ENCODE results near the gene MSH5. TPM values are rescaled to one million over a fixed set of nuclear protein-coding genes. Genes with fewer than 3 reads are reported as not detected.
A peak's percentile ranks its signal among the peaks of the same experiment; 100 is the strongest.

Gene MSH5
- total and polyA plus RNA-seq, 9 of the 15 experiments (the other 6 are each of a cell fraction or from before 2014, with no cell fraction given) = 12.5 to 104 (median 46.6) TPM

DNA sequence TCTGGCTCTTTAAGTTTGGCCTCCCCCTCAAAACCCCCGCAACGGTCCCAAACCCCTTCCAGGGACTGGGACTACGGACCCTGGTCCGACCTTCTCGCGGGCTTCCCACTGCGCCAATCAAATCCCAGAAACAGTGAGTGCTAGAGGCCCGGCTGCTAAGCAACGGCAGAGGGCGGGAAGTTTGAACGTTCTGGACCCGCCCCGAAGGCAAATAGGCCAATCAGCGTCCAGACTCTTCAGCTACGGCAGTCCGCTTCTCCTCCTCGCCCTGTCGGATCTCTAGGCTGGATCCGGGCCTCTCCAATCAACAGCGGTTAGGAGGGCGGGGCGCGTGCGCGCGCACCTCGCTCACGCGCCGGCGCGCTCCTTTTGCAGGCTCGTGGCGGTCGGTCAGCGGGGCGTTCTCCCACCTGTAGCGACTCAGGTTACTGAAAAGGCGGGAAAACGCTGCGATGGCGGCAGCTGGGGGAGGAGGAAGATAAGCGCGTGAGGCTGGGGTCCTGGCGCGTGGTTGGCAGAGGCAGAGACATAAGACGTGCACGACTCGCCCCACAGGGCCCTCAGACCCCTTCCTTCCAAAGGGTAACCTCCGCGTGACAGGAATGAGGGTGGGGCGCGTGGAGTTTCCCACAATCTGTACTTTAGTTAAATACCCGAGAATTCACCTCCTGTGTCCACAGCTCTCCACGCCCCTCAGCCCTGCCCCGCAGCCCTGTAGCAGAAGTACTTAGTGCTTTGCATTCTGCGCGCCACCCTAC lies at the start of gene MSH5 (continued):
- TF ChIP-seq HSF4 (CRISPR knock-in tag; IDR thresholded peaks at IDR 0.05; ENCODE audit: borderline replicate concordance) (no peak), CC2D1A (IDR thresholded peaks at IDR 0.05) (peak; percentile 61), CEBPB (tag; IDR thresholded peaks at IDR 0.05) (no peak), GABPA (tag; conservative IDR thresholded peaks at IDR 0.05; ENCODE audit: low read depth) (no peak), STAT5A (IDR thresholded peaks at IDR 0.05; ENCODE audit: borderline replicate concordance, low read length) (no peak), NCOA4 (IDR thresholded peaks at IDR 0.05; ENCODE audit: partially characterized antibody) (no peak), RFX1 (IDR thresholded peaks at IDR 0.05) (no peak), WHSC1 (IDR thresholded peaks at IDR 0.05; ENCODE audit: low read length) (no peak), SP1 (CRISPR knock-in tag; IDR thresholded peaks at IDR 0.05) (peak; percentile 100), KAT2B (IDR thresholded peaks at IDR 0.05; ENCODE audit: low read depth, low read length) (no peak), FOXA3 (CRISPR knock-in tag; conservative IDR thresholded peaks at IDR 0.05 in 1 of 2, IDR thresholded peaks at IDR 0.05 in 1 of 2) (peak in 1 of 2 experiments; percentile 95; a peak in 2 of 4 replicates), PCBP2 (IDR thresholded peaks at IDR 0.05; ENCODE audit: low read depth, low read length, poor library complexity, severe bottlenecking) (no peak), TAF1 (IDR thresholded peaks at IDR 0.05; ENCODE audit: control insufficient read depth, extremely low read depth, insufficient read depth, low read length, severe bottlenecking) (no peak), LARP7 (IDR thresholded peaks at IDR 0.05) (peak; percentile 86; the same call in 1 of the 2 replicates), NR2F6 (CRISPR knock-in tag; IDR thresholded peaks at IDR 0.05) (peak; percentile 82; the same call in 1 of the 2 replicates), SMARCE1 (IDR thresholded peaks at IDR 0.05) (no peak), BDP1 (IDR thresholded peaks at IDR 0.05; ENCODE audit: insufficient read depth, insufficient read length) (no peak), KDM2B (CRISPR knock-in tag; IDR thresholded peaks at IDR 0.05) (peak; percentile 74; the same call in 1 of the 2 replicates), RB1 (IDR thresholded peaks at IDR 0.05; ENCODE audit: low read depth) (no peak)
- TF ChIP-seq, protein P1, sequence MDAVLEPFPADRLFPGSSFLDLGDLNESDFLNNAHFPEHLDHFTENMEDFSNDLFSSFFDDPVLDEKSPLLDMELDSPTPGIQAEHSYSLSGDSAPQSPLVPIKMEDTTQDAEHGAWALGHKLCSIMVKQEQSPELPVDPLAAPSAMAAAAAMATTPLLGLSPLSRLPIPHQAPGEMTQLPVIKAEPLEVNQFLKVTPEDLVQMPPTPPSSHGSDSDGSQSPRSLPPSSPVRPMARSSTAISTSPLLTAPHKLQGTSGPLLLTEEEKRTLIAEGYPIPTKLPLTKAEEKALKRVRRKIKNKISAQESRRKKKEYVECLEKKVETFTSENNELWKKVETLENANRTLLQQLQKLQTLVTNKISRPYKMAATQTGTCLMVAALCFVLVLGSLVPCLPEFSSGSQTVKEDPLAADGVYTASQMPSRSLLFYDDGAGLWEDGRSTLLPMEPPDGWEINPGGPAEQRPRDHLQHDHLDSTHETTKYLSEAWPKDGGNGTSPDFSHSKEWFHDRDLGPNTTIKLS (IDR thresholded peaks at IDR 0.05; ENCODE audit: borderline replicate concordance, low read depth) = no peak
- TF ChIP-seq, protein P2, sequence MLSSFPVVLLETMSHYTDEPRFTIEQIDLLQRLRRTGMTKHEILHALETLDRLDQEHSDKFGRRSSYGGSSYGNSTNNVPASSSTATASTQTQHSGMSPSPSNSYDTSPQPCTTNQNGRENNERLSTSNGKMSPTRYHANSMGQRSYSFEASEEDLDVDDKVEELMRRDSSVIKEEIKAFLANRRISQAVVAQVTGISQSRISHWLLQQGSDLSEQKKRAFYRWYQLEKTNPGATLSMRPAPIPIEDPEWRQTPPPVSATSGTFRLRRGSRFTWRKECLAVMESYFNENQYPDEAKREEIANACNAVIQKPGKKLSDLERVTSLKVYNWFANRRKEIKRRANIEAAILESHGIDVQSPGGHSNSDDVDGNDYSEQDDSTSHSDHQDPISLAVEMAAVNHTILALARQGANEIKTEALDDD (IDR thresholded peaks at IDR 0.05) = no peak
- TF ChIP-seq, protein P3, sequence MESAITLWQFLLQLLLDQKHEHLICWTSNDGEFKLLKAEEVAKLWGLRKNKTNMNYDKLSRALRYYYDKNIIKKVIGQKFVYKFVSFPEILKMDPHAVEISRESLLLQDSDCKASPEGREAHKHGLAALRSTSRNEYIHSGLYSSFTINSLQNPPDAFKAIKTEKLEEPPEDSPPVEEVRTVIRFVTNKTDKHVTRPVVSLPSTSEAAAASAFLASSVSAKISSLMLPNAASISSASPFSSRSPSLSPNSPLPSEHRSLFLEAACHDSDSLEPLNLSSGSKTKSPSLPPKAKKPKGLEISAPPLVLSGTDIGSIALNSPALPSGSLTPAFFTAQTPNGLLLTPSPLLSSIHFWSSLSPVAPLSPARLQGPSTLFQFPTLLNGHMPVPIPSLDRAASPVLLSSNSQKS (CRISPR knock-in tag; IDR thresholded peaks at IDR 0.05) = no peak
- TF ChIP-seq, protein P4, sequence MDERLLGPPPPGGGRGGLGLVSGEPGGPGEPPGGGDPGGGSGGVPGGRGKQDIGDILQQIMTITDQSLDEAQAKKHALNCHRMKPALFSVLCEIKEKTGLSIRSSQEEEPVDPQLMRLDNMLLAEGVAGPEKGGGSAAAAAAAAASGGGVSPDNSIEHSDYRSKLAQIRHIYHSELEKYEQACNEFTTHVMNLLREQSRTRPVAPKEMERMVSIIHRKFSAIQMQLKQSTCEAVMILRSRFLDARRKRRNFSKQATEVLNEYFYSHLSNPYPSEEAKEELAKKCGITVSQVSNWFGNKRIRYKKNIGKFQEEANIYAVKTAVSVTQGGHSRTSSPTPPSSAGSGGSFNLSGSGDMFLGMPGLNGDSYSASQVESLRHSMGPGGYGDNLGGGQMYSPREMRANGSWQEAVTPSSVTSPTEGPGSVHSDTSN (CRISPR knock-in tag; IDR thresholded peaks at IDR 0.05; ENCODE audit: low read depth) = no peak
- TF ChIP-seq, protein P4 (tag; conservative IDR thresholded peaks at IDR 0.05; ENCODE audit: low read depth) = peak; percentile 66
